Hepatocyte (in vitro differentiated cells): Measurements from ENCODE around the gene SLC35D2. TPM values are rescaled to one million over a fixed set of nuclear protein-coding genes. Genes with fewer than 3 reads are reported as not detected.

Experiments used
- DNase-seq: peaks from one replicate; pipeline ENCODE4 v3.0.0-alpha.2; 2016; ENCODE audit warnings: low spot score
- H2AFZ ChIP-seq: fragments of 200-600 bp; sonication (generic); 2 replicates; pipeline ENCODE4 v1.6.0; 2016; ENCODE audit warnings: antibody characterized with exemption, mild to moderate bottlenecking
- H3K27ac ChIP-seq: fragments of 200-600 bp; sonication (generic); 2 replicates; pipeline ENCODE4 v1.5.1; 2016; ENCODE audit warnings: mild to moderate bottlenecking
- H3K27me3 ChIP-seq: fragments of 200-600 bp; sonication (generic); 2 replicates; pipeline ENCODE4 v1.6.1; 2016
- H3K36me3 ChIP-seq: fragments of 200-600 bp; sonication (generic); replicated peaks from 2 replicates; pipeline ENCODE4 v1.5.1; 2016; ENCODE audit warnings: low read depth; ENCODE audit not compliant: insufficient read depth
- H3K4me1 ChIP-seq: fragments of 200-600 bp; sonication (generic); 2 replicates; pipeline ENCODE4 v1.5.1; 2016; ENCODE audit warnings: mild to moderate bottlenecking, moderate library complexity; ENCODE audit not compliant: insufficient read depth
- H3K4me2 ChIP-seq: fragments of 200-600 bp; sonication (generic); 2 replicates; pipeline ENCODE4 v1.6.0; 2016
- H3K4me3 ChIP-seq: fragments of 200-600 bp; sonication (generic); 2 replicates; pipeline ENCODE4 v1.5.1; 2016; ENCODE audit warnings: mild to moderate bottlenecking
- H3K79me2 ChIP-seq: fragments of 200-600 bp; sonication (generic); 2 replicates; pipeline ENCODE4 v1.6.0; 2017; ENCODE audit warnings: mild to moderate bottlenecking
- H3K9me2 ChIP-seq: fragments of 200-600 bp; sonication (generic); replicated peaks from 2 replicates; pipeline ENCODE4 v1.6.0; 2017; ENCODE audit warnings: mild to moderate bottlenecking; ENCODE audit not compliant: insufficient read depth
- H3K9me3 ChIP-seq: fragments of 200-600 bp; sonication (generic); 2 replicates; pipeline ENCODE4 v1.5.1; 2016; ENCODE audit warnings: low read depth, mild to moderate bottlenecking
- H4K20me1 ChIP-seq: fragments of 200-600 bp; sonication (generic); 2 replicates; pipeline ENCODE4 v1.6.0; 2016; ENCODE audit warnings: mild to moderate bottlenecking; ENCODE audit not compliant: insufficient read depth, poor library complexity, severe bottlenecking
- EZH2 ChIP-seq: fragments of 200-600 bp; sonication (generic); IDR thresholded peaks from 2 replicates; pipeline ENCODE4 v1.6.1; 2016; ENCODE audit warnings: antibody characterized with exemption, mild to moderate bottlenecking, borderline replicate concordance
- EZH2phosphoT487 ChIP-seq: fragments of 200-600 bp; sonication (generic); IDR thresholded peaks from one replicate; pipeline ENCODE4 v1.6.1; 2018; ENCODE audit warnings: antibody characterized with exemption, mild to moderate bottlenecking, low read depth, moderate library complexity; ENCODE audit not compliant: unreplicated experiment, severe bottlenecking
- WGBS: methylation state at CpG from one replicate; pipeline ENCODE4 v1.1.6; 2016; ENCODE audit warnings: low lambda C conversion rate; ENCODE audit errors: missing lambda C conversion rate; 5-methylcytosine and 5-hydroxymethylcytosine counted together
- polyA plus RNA-seq: library from polyadenylated mRNA; unstranded; fragments of >200 nt; fragmentation: Nextera tagmentation; extraction: Ambion mirVana; gene quantifications from 2 replicates; pipeline ENCODE4 v1.2.1, GENCODE V29; 2016
- total RNA-seq: library from RNA; depleted of rRNA; stranded (reverse); fragments of >200 nt; gene quantifications from 2 replicates; pipeline ENCODE4 v1.2.3, GENCODE V29; 2014
- TF ChIP-seq, protein P1 (sequence below): fragments of 200-600 bp; sonication (generic); IDR thresholded peaks from 2 replicates; pipeline ENCODE4 v1.5.1; 2016; ENCODE audit warnings: antibody characterized with exemption, mild to moderate bottlenecking; ENCODE audit not compliant: poor library complexity

The SLC35D2 gene
- total and polyA plus RNA-seq, 2 experiments from 2014 or later: 77.7 to 87.5 TPM

- Histone ChIP-seq H2AFZ (no peak overlapping the region), H4K20me1 (no peaks in the 10 kb centered on the region), H3K27ac (no peak overlapping the region), H3K4me1 (no peaks in the 10 kb centered on the region), H3K36me3 (no peaks in the 10 kb centered on the region), H3K79me2 (no peaks in the 10 kb centered on the region), H3K9me3 (no peaks in the 10 kb centered on the region), H3K9me2 (no peaks in the 10 kb centered on the region), H3K27me3 (no peaks in the 10 kb centered on the region), H3K4me3 (no peak overlapping the region), H3K4me2 (no peak overlapping the region)
- 95% methylated on average over 1 of the region's 1 CpG for WGBS
- no peak for DNase-seq
- TF ChIP-seq EZH2phosphoT487 (no peak), EZH2 (no peak)
- TF ChIP-seq, protein P1, sequence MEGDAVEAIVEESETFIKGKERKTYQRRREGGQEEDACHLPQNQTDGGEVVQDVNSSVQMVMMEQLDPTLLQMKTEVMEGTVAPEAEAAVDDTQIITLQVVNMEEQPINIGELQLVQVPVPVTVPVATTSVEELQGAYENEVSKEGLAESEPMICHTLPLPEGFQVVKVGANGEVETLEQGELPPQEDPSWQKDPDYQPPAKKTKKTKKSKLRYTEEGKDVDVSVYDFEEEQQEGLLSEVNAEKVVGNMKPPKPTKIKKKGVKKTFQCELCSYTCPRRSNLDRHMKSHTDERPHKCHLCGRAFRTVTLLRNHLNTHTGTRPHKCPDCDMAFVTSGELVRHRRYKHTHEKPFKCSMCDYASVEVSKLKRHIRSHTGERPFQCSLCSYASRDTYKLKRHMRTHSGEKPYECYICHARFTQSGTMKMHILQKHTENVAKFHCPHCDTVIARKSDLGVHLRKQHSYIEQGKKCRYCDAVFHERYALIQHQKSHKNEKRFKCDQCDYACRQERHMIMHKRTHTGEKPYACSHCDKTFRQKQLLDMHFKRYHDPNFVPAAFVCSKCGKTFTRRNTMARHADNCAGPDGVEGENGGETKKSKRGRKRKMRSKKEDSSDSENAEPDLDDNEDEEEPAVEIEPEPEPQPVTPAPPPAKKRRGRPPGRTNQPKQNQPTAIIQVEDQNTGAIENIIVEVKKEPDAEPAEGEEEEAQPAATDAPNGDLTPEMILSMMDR: no peak
Observed at GRCh38 chr9:96350866-96351265, 32.6 kb downstream of the SLC35D2 start.

- Histone ChIP-seq H3K4me1 (peaks cover 11% of the 10 kb centered on the region), H3K36me3 (no peaks in the 10 kb centered on the region), H3K27me3 (no peaks in the 10 kb centered on the region), H3K4me2 (no peak overlapping the region), H4K20me1 (no peaks in the 10 kb centered on the region), H3K79me2 (no peaks in the 10 kb centered on the region), H3K27ac (no peak overlapping the region), H2AFZ (no peak overlapping the region), H3K4me3 (no peak overlapping the region), H3K9me2 (no peaks in the 10 kb centered on the region), H3K9me3 (no peaks in the 10 kb centered on the region)
- DNase-seq: no peak
- TF ChIP-seq EZH2 (no peak), EZH2phosphoT487 (no peak)
- TF ChIP-seq, protein P1: no peak
- 98% methylated on average over 5 of the region's 5 CpGs for WGBS
Observed at GRCh38 chr9:96348261-96348660, 35.2 kb downstream of the SLC35D2 start.

DNA sequence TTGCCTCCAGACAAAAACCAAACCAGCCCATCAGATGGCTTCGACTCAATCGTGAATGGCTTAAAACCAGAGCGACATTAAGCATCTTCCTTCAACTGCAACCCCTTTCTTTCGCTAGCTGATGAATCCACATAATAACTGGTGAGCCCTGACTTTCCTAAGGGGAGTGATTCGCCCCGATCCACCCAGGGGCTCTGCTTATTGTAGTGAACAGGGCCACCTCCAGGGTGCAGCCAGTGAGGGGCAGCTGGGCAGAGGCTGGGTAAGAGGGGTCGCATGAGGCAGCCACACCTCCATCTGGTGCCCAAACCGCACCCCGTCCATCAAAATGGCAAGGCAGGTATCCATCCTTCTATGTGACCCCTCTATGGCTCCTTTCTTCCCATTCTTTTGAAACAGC, 38.0 kb downstream of the SLC35D2 start:
- Histone ChIP-seq H3K27me3 (no peaks in the 10 kb centered on the region), H2AFZ (no peak overlapping the region), H3K4me3 (no peak overlapping the region), H3K9me2 (no peaks in the 10 kb centered on the region), H3K79me2 (no peaks in the 10 kb centered on the region), H3K27ac (peak overlapping the region; percentile 70), H4K20me1 (no peaks in the 10 kb centered on the region), H3K4me1 (peaks cover 18% of the 10 kb centered on the region), H3K4me2 (no peak overlapping the region), H3K9me3 (no peaks in the 10 kb centered on the region), H3K36me3 (no peaks in the 10 kb centered on the region)
- WGBS: 91% methylated on average over 9 of the region's 9 CpGs
- TF ChIP-seq EZH2 (no peak), EZH2phosphoT487 (no peak)
- TF ChIP-seq, protein P1: no peak
- no peak for DNase-seq
